LNCaP clone FGC (cell line): ENCODE results near the gene RAB19.

Experiments used
- DNase-seq: peaks from one replicate; pipeline ENCODE4 v3.0.0-alpha.2; 2011; ENCODE audit warnings: low read depth
- H3K4me3 ChIP-seq: 2 replicates; pipeline ENCODE4 v1.5.1; 2011; ENCODE audit warnings: mild to moderate bottlenecking, low read depth, low read length, control low read depth
- CTCF ChIP-seq: IDR thresholded peaks from 2 replicates; pipeline ENCODE4 v1.5.1; 2012; ENCODE audit warnings: mild to moderate bottlenecking; ENCODE audit not compliant: control insufficient read depth, insufficient read depth; ENCODE audit errors: extremely low read depth

The RAB19 gene

GRCh38 chr7:140375323-140375722, 28.5 kb upstream of the RAB19 start:
- no peak for TF ChIP-seq CTCF
- no peak for DNase-seq
- H3K4me3 ChIP-seq = no peak overlapping the region

GRCh38 chr7:140375892-140376730, 27.7 kb upstream of the RAB19 start:
- no peak overlapping the region for H3K4me3 ChIP-seq
- no peak for TF ChIP-seq CTCF
- DNase-seq = no peak

- no peak for TF ChIP-seq CTCF
- DNase-seq = no peak
These were observed 19.7 kb upstream of the RAB19 start for GRCh38 chr7:140383954-140384713.

GRCh38 chr7:140384894-140385545, 18.8 kb upstream of the RAB19 start:
- no peak for TF ChIP-seq CTCF
- DNase-seq = no peak
- no peak overlapping the region for H3K4me3 ChIP-seq

More at GRCh38 chr7:140383954-140384713, 19.7 kb upstream of the RAB19 start:
- H3K4me3 ChIP-seq = no peak overlapping the region

GRCh38 chr7:140389445-140389844, 14.4 kb upstream of the RAB19 start:
- no peak overlapping the region for H3K4me3 ChIP-seq
- DNase-seq = no peak
- no peak for TF ChIP-seq CTCF

- no peak overlapping the region for H3K4me3 ChIP-seq
- no peak for DNase-seq
- TF ChIP-seq CTCF = no peak
These were observed 13.8 kb upstream of the RAB19 start for GRCh38 chr7:140390034-140390433.
